ENCODE measurements around the gene HMX3.

GRCh38 chr10:123148414-123149161 lies 12.8 kb downstream of the HMX3 start:
- TF ChIP-seq EZH2 (IDR thresholded peaks at IDR 0.05) (no peak), FOXP2 (optimal IDR thresholded peaks at IDR 0.05; ENCODE audit: control extremely low read depth, extremely low read length, insufficient read depth) (no peak)
